Endothelial cell of hepatic sinusoid (primary cell): ENCODE measurements around the gene HOXC5.
"Not testable (repeated sequence)": the region's sequence is repeated elsewhere in the genome, so short reads cannot be mapped to it uniquely, and the experiment has no call there.

Source experiments
- in situ Hi-C: cut with HindIII; loops from 2 replicates; pipeline ENCODE4 v1.10.0; 2017; ENCODE audit warnings: low sequenced_read_pairs

HOXC5 gene

GRCh38 chr12:54030889-54031471, 1.9 kb upstream of the HOXC5 start:
- in situ Hi-C loops = no loop called here

GRCh38 chr12:54031480-54031879, 1.4 kb upstream of the HOXC5 start:
- in situ Hi-C loops = no loop called here

GRCh38 chr12:54032086-54032619, 697 bp upstream of the HOXC5 start:
- in situ Hi-C loops = no loop called here

- in situ Hi-C loops = no loop called here
These were observed 493 bp downstream of the HOXC5 start for GRCh38 chr12:54033106-54033979.

- in situ Hi-C loops = no loop called here
These were observed 1.3 kb downstream of the HOXC5 start for GRCh38 chr12:54033980-54034784.

GRCh38 chr12:54034785-54035310, 2.0 kb downstream of the HOXC5 start:
- in situ Hi-C loops = no loop called here

GRCh38 chr12:54035568-54036264, 2.9 kb downstream of the HOXC5 start:
- in situ Hi-C loops = no loop called here

- in situ Hi-C loops = no loop called here
These were observed 3.9 kb downstream of the HOXC5 start for GRCh38 chr12:54036620-54037359.

GRCh38 chr12:54037360-54038283, 4.8 kb downstream of the HOXC5 start:
- in situ Hi-C loops = no loop called here

DNA sequence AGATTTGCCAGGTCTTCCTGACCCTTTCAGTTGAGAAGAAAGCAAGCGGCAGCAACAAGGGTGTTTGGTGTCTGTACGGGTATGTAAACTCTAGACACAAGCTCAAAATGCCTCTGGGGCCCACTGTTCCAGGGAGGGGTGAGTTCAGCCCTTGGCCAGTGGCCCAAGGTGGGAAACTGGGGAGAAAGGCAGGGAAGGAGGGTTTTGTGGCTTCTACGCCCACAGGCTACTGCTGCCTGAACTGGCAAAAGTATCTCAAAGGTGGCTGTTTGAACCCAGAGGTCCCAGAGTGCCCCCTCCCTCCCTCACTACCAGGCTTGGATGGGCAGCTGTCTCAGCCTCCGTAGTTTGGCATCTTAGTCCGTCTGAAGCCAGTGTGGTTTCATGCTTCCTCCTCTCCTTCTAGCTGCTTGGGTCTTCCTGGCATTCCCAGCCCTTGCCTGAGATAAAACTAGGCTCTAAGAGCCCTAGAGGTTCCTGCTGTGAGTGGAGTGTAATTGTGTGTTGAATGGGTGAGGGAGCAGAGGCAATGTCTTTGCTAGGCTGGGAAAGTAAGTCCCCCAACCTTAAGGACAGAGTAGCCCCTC, 5.5 kb downstream of the HOXC5 start:
- in situ Hi-C loops = no loop called here

GRCh38 chr12:54038871-54039414, 6.1 kb downstream of the HOXC5 start:
- in situ Hi-C loops = no loop called here

DNA sequence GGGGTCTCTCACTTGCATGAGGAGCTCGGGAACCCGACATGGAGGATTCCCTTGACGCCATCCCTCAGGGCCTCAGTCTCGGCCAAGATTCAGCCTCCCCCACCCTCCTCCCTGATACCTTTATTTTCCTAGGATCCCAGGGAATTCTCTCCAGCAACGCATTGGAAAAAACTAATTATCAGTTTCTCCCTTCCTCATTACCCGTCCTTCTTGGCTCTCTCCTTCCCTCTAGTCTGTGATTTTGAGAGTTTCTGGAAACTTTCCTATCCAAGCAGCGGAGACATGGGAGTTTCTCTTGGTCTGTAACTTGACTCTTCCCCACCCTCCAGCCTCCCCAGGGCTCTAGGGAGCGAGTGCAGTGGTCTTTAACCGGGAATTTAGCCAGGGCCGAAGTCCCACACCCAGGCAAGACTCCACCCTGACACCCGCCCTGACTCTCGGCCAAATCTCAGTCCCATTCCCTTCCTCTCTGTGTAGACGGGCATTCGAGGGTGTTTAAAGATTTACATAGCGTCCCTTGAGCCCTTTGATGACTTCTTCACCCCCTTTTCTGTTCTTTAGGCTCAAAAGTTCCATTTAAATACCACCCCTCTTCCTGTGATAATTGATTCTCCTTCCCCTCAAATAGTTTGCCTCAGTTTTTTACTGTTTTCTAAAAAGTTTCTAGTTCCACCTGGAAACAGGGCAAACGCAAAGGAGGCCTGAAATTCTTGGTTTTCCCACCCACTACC, 6.7 kb downstream of the HOXC5 start:
- in situ Hi-C loops = no loop called here

DNA sequence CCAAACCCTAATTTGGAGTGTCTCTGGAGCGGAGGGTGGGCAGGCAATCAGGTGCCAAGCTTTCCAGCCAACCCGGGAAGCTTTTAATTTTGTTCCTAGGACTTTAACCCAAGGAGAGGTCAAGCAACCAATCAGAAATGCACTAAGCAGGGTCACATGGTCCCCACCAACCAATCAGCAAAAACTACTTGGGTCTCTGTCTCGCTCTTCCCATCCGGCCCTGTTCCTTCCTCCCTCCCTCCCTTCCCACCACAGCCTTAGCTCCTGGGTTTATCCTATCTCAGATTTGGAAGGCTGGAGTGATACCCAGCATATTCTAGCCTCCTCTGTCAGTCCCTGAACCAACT, 7.3 kb downstream of the HOXC5 start:
- in situ Hi-C loops = no loop called here

DNA sequence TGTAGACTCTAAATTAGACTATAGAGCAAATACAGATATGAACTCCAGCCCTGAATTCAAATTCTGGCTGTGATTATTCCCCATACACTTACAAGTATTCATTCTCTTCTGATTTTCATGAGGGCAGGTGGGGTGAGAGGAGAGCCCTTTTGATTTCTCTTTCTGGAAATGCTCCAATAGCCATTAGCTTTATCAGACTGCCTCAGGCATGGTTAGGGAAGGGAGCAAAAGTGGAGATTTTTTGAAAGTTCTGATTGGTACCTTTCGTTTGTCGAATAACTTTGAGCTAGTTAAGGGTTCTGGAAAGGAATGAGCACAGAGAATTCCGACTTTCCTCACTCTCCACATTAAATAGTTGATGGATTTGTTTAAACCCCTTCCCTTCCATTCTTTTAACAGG, 7.8 kb downstream of the HOXC5 start:
- in situ Hi-C loops = no loop called here

- in situ Hi-C loops = no loop called here
These were observed 8.3 kb downstream of the HOXC5 start for GRCh38 chr12:54041097-54041690.

DNA sequence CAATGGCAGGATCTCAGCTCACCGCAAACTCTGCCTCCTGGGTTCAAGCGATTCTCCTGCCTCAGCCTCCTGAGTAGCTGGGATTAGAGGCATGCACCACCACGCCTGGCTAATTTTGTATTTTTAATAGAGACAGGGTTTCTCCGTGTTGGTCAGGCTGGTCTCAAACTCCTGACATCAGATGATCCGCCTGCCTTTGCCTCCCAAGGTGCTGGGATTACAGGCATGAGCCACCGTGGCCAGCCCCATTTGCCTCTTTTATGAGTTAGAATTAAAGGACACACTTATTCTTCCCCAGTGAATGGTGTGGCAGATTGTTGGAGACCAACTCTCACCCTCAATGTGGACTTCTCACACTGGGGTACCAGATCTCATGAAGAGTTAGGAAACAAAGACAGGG, 9.2 kb downstream of the HOXC5 start:
- in situ Hi-C loops = not testable (repeated sequence)
